Kidney epithelial cell (primary cell): ENCODE data around the gene ACAN. TPM values are rescaled to one million over a fixed set of nuclear protein-coding genes. Genes with fewer than 3 reads are reported as not detected.

ENCODE experiments used
- DNase-seq: peaks from one replicate; pipeline ENCODE4 v3.0.0-alpha.2; 2010; ENCODE audit warnings: low read depth
- H3K27me3 ChIP-seq: 2 replicates; pipeline ENCODE4 v1.6.0; 2011; ENCODE audit warnings: low read length; ENCODE audit not compliant: control insufficient read depth, insufficient read depth
- H3K36me3 ChIP-seq: 2 replicates; pipeline ENCODE4 v1.5.1; 2011; ENCODE audit warnings: low read length; ENCODE audit not compliant: control insufficient read depth, insufficient read depth
- H3K4me3 ChIP-seq: 2 replicates; pipeline ENCODE4 v1.5.1; 2011; ENCODE audit warnings: low read depth, mild to moderate bottlenecking, control low read depth, low read length
- total RNA-seq: library from RNA; depleted of rRNA; stranded (reverse); fragments of >200 nt; gene quantifications from 2 replicates; pipeline ENCODE4 v1.2.3, GENCODE V29; 2015
- TF ChIP-seq, protein P1 (sequence below): IDR thresholded peaks from 2 replicates; pipeline ENCODE4 v1.5.1; 2011; ENCODE audit warnings: mild to moderate bottlenecking, moderate library complexity, low read length, control low read depth, inconsistent platforms; ENCODE audit not compliant: insufficient read depth, poor library complexity, severe bottlenecking

Gene ACAN
- 0.08 and 0.27 TPM in 2 replicates for total RNA-seq

DNA sequence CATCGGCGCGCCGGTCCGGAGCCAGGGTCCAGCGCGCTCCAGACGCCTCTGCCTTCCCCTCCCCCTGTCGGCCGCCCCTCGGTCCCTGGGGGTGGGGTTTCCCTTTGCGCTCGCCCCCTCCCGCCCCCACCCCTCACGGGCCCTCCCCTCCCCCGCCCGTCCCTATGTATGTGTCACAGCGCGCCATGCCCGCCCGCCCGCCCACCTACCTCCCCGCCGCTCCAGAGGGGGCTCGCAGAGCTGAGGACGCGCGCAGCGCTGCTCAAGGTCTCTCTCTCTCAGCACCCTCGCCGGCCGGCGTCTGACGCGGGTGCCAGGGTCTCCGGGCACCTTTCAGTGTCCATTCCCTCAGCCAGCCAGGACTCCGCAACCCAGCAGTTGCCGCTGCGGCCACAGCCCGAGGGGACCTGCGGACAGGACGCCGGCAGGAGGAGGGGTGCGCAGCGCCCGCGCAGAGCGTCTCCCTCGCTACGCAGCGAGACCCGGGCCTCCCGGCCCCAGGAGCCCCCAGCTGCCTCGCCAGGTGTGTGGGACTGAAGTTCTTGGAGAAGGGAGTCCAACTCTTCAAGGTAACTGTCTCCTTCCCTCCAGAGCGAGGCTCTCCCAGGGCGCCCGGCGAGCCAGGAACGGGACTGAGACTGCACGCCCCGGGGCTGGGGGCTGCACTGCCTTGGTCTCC is at the start of gene ACAN:
ACAN (plus strand) TSS at position 196 of the 679 bp plus-strand sequence. CDS start 32,771 bp downstream, outside the sequence.
- Histone ChIP-seq H3K4me3 (no peak within 1 kb of the TSS), H3K27me3 (peaks cover 37% of the 10 kb centered on the region), H3K36me3 (no peaks in the 10 kb centered on the region)
- TF ChIP-seq, protein P1, sequence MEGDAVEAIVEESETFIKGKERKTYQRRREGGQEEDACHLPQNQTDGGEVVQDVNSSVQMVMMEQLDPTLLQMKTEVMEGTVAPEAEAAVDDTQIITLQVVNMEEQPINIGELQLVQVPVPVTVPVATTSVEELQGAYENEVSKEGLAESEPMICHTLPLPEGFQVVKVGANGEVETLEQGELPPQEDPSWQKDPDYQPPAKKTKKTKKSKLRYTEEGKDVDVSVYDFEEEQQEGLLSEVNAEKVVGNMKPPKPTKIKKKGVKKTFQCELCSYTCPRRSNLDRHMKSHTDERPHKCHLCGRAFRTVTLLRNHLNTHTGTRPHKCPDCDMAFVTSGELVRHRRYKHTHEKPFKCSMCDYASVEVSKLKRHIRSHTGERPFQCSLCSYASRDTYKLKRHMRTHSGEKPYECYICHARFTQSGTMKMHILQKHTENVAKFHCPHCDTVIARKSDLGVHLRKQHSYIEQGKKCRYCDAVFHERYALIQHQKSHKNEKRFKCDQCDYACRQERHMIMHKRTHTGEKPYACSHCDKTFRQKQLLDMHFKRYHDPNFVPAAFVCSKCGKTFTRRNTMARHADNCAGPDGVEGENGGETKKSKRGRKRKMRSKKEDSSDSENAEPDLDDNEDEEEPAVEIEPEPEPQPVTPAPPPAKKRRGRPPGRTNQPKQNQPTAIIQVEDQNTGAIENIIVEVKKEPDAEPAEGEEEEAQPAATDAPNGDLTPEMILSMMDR = no peak
- DNase-seq = no peak

DNA sequence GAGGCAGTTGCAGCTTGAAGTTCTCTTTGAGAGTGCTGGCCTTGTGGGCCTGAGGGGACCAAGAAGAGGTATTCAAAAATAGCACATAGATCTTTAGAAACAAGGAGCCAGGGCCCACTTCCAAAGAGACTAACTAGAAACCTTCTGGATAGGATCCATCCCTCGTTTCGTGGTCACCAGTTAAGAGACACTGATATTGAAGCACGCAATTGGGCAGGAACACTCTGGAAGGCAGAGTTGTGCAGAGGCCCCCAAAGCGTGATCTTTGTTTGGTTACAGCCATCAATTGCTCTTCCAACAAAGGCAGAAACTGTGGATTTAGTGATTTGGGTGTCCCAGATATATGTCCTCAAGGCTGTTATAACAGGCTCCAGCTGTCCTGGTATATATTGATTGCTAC is 46.7 kb upstream of the ACAN start:
- H3K36me3 ChIP-seq = no peaks in the 10 kb centered on the region
- H3K4me3 ChIP-seq = no peak overlapping the region
- no peaks in the 10 kb centered on the region for H3K27me3 ChIP-seq
- DNase-seq = no peak
- TF ChIP-seq, protein P1 = no peak

DNA sequence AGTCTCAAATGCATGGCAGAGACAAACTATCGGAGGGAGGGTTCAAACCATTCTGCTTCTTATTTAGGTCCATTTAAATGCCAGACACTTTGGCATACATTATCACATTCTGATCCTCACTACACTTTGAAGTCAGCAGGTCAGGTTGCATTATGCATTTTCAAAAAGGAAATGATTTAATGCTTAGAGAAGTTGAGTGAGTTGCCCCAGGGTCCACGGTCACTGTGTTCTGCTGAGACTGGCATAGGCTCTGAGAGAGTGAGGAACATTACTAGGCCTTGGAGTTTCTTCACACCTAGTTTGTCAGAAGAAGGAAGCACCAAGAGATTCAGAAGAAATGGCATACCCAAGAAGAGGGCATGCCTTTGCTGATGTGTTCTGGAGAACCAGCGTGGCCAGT is 46.3 kb upstream of the ACAN start:
- TF ChIP-seq, protein P1 = no peak
- H3K36me3 ChIP-seq = no peaks in the 10 kb centered on the region
- DNase-seq = no peak
- H3K27me3 ChIP-seq = no peaks in the 10 kb centered on the region
- no peak overlapping the region for H3K4me3 ChIP-seq

DNA sequence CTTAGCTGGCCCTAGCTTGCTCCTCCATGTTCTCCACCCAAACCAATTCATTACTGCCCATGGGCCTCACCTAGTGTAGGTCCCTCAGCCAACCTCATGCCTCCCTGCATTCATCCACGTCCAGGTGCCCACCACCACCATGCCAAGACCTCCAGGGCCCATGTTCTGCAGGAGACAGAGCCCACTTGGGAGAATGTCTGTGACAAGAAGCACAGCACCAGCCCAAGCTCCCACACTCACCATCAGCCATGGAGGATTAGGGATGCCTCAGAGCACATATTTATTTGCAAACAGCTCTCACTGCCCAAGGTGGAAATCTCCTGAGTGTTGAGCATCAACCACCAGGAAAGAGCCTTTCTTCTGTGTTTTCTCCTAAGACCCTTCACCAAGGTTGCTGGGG is 43.4 kb upstream of the ACAN start:
- DNase-seq = no peak
- Histone ChIP-seq H3K4me3 (no peak overlapping the region), H3K27me3 (no peaks in the 10 kb centered on the region), H3K36me3 (no peaks in the 10 kb centered on the region)
- TF ChIP-seq, protein P1 = no peak

DNA sequence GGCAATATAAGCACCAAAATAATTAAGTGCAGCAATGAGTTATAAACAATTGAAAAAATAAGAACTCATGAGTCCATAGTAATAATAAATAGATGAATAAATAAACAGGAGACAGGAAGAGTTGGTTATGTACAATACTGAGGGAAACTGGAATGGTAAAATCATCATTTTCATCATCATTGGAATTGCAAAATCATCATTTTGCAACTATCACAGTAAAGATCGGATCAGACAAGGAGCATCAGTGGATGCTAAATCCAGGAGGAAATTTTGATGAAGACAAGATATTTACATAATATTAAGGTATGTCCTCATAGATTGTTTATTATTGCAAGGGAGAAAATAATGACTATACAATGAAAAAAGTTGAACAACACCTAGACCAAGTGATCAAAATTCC is 38.8 kb upstream of the ACAN start:
- TF ChIP-seq, protein P1 = no peak
- no peaks in the 10 kb centered on the region for H3K36me3 ChIP-seq
- no peak for DNase-seq
- no peak overlapping the region for H3K4me3 ChIP-seq
- H3K27me3 ChIP-seq = peaks cover 4% of the 10 kb centered on the region

DNA sequence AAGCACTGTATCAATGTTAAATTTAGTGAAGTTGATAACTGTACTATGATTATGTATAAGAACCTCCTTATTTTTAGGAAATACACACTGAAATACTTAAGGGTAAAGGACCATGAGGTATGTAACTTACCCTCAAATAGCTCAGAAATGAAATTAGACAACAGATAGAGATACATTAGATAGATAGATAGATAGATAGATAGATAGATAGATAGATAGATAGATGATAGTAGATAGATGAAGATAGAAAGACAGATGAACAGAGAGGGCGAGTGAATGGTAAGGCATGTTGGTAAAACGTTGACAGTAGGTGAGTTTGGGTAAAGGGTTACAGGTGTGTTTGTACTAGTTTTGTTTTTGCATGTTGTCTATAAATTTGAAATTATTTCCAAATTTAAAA is 38.0 kb upstream of the ACAN start:
- TF ChIP-seq, protein P1 = no peak
- Histone ChIP-seq H3K36me3 (no peaks in the 10 kb centered on the region), H3K27me3 (peaks cover 11% of the 10 kb centered on the region), H3K4me3 (no peak overlapping the region)
- no peak for DNase-seq
